HG03045 (cell line): ENCODE results near the gene ARF1.

Experiments used
- ATAC-seq: cut with Tn5 transposase; IDR thresholded peaks from one replicate; pipeline ENCODE4 v1.9.1; 2021; ENCODE audit warnings: mild to moderate bottlenecking, moderate library complexity; ENCODE audit not compliant: unreplicated experiment

Gene ARF1

GRCh38 chr1:228068359-228068758, 14.1 kb upstream of the ARF1 start:
- ATAC-seq, result no peak

- ATAC-seq, result no peak
Measured at GRCh38 chr1:228070173-228070572, 12.3 kb upstream of the ARF1 start.

- ATAC-seq, result no peak
Measured at GRCh38 chr1:228070851-228071250, 11.7 kb upstream of the ARF1 start.

- no peak for ATAC-seq
Measured at GRCh38 chr1:228071839-228072657, 10.5 kb upstream of the ARF1 start.

GRCh38 chr1:228072658-228073043, 9.9 kb upstream of the ARF1 start:
- no peak for ATAC-seq

- ATAC-seq, result no peak
Measured at GRCh38 chr1:228073061-228073856, 9.2 kb upstream of the ARF1 start.

- ATAC-seq, result no peak
Measured at GRCh38 chr1:228073857-228074545, 8.5 kb upstream of the ARF1 start.

- no peak for ATAC-seq
Measured at GRCh38 chr1:228074954-228075730, 7.4 kb upstream of the ARF1 start.

GRCh38 chr1:228075801-228076271, 6.7 kb upstream of the ARF1 start:
- no peak for ATAC-seq

GRCh38 chr1:228076796-228077430, 5.6 kb upstream of the ARF1 start:
- ATAC-seq, result no peak

- no peak for ATAC-seq
Measured at GRCh38 chr1:228077565-228078330, 4.8 kb upstream of the ARF1 start.

- ATAC-seq, result no peak
Measured at GRCh38 chr1:228079013-228079412, 3.5 kb upstream of the ARF1 start.

GRCh38 chr1:228079601-228080263, 2.8 kb upstream of the ARF1 start:
- ATAC-seq, result no peak

- ATAC-seq, result no peak
Measured at GRCh38 chr1:228081144-228081543, 1.4 kb upstream of the ARF1 start.

GRCh38 chr1:228081578-228082213, 812 bp upstream of the ARF1 start:
- peak; percentile 31 for ATAC-seq

GRCh38 chr1:228082918-228083870, 686 bp downstream of the ARF1 start:
- peak; percentile 25 for ATAC-seq

- no peak for ATAC-seq
Measured at GRCh38 chr1:228083871-228084278, 1.4 kb downstream of the ARF1 start.
